RPMI7951 (cell line): ENCODE measurements around the gene SURF6. TPM values are rescaled to one million over a fixed set of nuclear protein-coding genes. Genes with fewer than 3 reads are reported as not detected.
"Not testable (repeated sequence)": the region's sequence is repeated elsewhere in the genome, so short reads cannot be mapped to it uniquely, and the experiment has no call there.

Experiments used
- DNase-seq: peaks from one replicate; pipeline ENCODE4 v3.0.0-alpha.2; 2012; ENCODE audit warnings: low read depth
- total RNA-seq: library from RNA; depleted of rRNA; stranded (reverse); fragments of >200 nt; shearing (Covaris generic); gene quantifications from 2 replicates; pipeline ENCODE4 v1.2.3, GENCODE V29; 2014; rRNA removed

SURF6 gene
- total RNA-seq, 1 experiment from 2014 or later = 4.6 TPM

DNA sequence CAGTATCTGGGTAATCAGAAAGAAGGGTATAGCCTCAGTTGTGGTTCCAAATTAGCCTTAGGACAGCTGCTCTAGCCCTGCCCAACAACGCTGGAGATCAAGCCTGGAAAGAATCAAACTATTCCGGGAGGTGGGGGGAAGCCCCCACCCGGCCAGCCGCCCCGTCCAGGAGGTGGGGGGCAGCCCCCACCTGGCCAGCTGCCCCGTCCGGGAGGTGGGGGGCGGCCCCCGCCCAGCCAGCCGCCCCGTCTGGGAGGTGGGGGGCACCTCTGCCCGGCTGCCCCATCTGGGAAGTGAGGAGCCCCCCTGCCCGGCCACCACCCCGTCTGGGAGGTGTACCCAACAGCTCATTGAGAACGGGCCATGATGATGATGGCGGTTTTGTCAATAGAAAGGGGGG is 36.0 kb downstream of the SURF6 start:
- not testable (repeated sequence) for DNase-seq

DNA sequence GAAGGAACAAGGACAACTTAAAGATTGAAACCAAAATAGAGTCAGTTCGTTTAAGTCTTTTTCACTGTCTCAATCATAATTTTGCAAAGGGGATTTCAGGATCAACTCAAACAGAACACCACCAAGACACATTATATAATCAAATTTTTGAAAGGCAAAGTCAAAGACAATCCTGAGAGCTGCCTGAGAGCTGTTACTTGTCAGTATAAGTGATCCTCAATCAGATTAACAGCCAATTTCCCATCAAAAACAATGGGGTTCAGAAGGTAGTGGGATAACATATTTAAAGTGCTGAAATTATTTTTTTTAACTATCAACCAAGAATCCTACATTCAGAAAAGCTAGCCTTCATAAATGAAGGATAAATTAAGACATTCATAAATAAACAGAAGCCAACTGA is 41.7 kb downstream of the SURF6 start:
- DNase-seq = no peak

- DNase-seq = no peak
Observed at GRCh38 chr9:133290751-133291302, 45.2 kb downstream of the SURF6 start.

DNA sequence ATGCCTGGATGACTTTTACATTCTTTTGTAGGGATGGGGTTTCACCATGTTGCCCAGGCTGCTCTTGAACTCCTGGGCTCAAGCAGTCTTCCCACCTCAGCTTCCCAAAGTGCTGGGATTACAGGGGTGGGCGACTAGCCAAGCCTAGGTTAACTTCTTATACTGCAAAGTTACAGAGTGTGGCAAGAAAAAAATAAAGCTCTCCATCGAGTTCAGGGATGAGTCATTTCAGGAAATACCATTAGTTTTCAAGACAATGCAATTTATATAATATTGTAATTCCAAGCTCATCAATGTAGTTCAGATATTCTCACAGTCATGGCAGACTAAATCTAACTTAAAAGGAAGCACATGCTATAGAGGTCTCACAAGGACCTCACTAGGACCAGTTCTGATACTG is 49.5 kb downstream of the SURF6 start:
- no peak for DNase-seq

GRCh38 chr9:133285252-133285775 is 50.7 kb downstream of the SURF6 start:
- no peak for DNase-seq

- no peak for DNase-seq
Observed at GRCh38 chr9:133284362-133284761, 51.6 kb downstream of the SURF6 start.

GRCh38 chr9:133283255-133284032 is 52.5 kb downstream of the SURF6 start:
- not testable (repeated sequence) for DNase-seq

DNA sequence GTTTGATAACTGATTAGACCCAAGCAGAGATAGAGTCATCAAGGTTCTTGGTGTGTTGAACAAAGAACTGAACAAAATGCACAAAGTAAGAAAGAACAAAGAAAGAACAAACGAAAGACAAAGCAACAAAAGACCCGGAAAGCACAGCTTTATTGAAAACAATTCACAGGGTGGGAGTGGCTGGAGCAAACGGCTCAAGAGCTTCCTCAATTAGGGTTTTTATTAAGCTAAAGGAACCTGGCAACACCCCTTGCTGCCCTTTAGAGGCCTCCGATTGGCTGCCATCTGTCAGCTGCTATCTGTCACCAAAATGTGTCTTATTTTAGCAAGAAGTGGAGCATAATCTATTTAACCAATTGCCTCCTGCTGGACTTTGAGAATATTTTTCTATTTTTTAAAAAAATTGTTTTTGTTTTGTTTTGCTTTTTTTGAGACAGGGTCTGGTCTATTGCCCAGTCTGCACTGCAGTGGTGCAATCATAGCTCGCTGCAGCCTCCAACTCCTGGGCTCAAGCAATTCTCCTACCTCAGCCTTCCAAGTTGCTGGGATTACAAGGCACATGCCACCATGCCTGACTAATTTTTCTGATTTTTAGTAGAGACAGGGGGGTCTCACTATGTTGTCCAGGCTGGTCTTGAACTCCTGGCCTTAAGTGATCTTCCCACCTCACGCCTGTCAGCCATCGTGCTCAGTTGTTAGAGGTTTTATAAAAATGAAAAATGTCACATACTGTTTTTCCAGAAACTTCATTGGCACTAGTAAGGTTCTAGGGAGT is 53.3 kb downstream of the SURF6 start:
- no peak for DNase-seq

- no peak for DNase-seq
Observed at GRCh38 chr9:133280392-133280791, 55.6 kb downstream of the SURF6 start.

Other genes starting within 250 kb of the SURF6 start
- 12.5 and 18.9 TPM in 2 replicates for gene RALGDS, start 214.9 kb downstream of the SURF6 start, total RNA-seq
- 0.59 and 1.3 TPM in 2 replicates for gene GBGT1, start 172.3 kb downstream of the SURF6 start, total RNA-seq
- gene OBP2B, start 126.9 kb downstream of the SURF6 start, total RNA-seq = not detected in 2 replicates
- not detected in 2 replicates for gene ABO, start 61.0 kb downstream of the SURF6 start, total RNA-seq
- 13.8 and 15.2 TPM in 2 replicates for gene MED22, start 11.9 kb upstream of the SURF6 start, total RNA-seq
- 1,811 and 1,953 TPM in 2 replicates for gene RPL7A, start 12.0 kb upstream of the SURF6 start, total RNA-seq
- 13.3 and 15.9 TPM in 2 replicates for gene SURF1, start 20.3 kb upstream of the SURF6 start, total RNA-seq
- 15.0 and 15.7 TPM in 2 replicates for gene SURF2, start 20.4 kb upstream of the SURF6 start, total RNA-seq
- gene SURF4, start 39.9 kb upstream of the SURF6 start, total RNA-seq = 188 and 217 TPM in 2 replicates
- gene STKLD1, start 40.2 kb upstream of the SURF6 start, total RNA-seq = 1.5 and 1.7 TPM in 2 replicates
- 9.0 and 9.5 TPM in 2 replicates for gene REXO4, start 81.8 kb upstream of the SURF6 start, total RNA-seq
- gene ADAMTS13, start 86.2 kb upstream of the SURF6 start, total RNA-seq = not detected in 2 replicates
- 2.4 TPM in 2 replicates for gene CACFD1, start 123.8 kb upstream of the SURF6 start, total RNA-seq
- 15.4 and 23.7 TPM in 2 replicates for gene SLC2A6, start 142.9 kb upstream of the SURF6 start, total RNA-seq
- not detected in 2 replicates for gene MYMK, start 188.8 kb upstream of the SURF6 start, total RNA-seq
- gene ADAMTSL2, start 198.5 kb upstream of the SURF6 start, total RNA-seq = 6.6 and 9.7 TPM in 2 replicates